Vagina (tissue), 2 donors: ENCODE measurements around the gene GNRH2. TPM values are rescaled to one million over a fixed set of nuclear protein-coding genes. Genes with fewer than 3 reads are reported as not detected.

Experiments
- DNase-seq, 2 donors: peaks; one replicate each; pipeline ENCODE4 v3.0.0-alpha.2; 2017; ENCODE audit errors: extremely low spot score in 2 of 2
- H3K27ac ChIP-seq: fragments of 200-600 bp; sonication (generic); one replicate; pipeline ENCODE4 v1.5.1; 2019
- H3K27me3 ChIP-seq: fragments of 200-600 bp; sonication (generic); one replicate; pipeline ENCODE4 v1.5.1; 2019
- H3K36me3 ChIP-seq, 2 donors: fragments of 200-600 bp; sonication (generic); one replicate each; pipeline ENCODE4 v1.5.1; 2017 to 2019
- H3K4me1 ChIP-seq: fragments of 200-600 bp; sonication (generic); one replicate; pipeline ENCODE4 v1.5.1; 2019
- H3K4me3 ChIP-seq, 2 donors: fragments of 200-600 bp; sonication (generic); 1 replicate in 1 of 2; 2 replicates in 1 of 2; pipeline ENCODE4 v1.5.1; 2016 to 2019
- H3K9me3 ChIP-seq: fragments of 200-600 bp; sonication (generic); one replicate; pipeline ENCODE4 v1.5.1; 2019
- CTCF ChIP-seq, 3 experiments: fragments of 450-650 bp in 2 of 3; fragments of 200-600 bp in 1 of 3; sonication (generic) in 1 of 3; IDR thresholded peaks; one replicate each; pipeline ENCODE4 v1.5.1; 2017 to 2019; ENCODE audit warnings: antibody characterized with exemption in 3 of 3, mild to moderate bottlenecking in 2 of 3, moderate library complexity in 2 of 3
- POLR2A ChIP-seq, 2 donors: fragments of 450-650 bp; IDR thresholded peaks; one replicate each; pipeline ENCODE4 v1.6.1; 2017; ENCODE audit warnings: antibody characterized with exemption in 2 of 2, mild to moderate bottlenecking in 2 of 2, moderate library complexity in 2 of 2
- POLR2AphosphoS5 ChIP-seq, 2 donors: sonication (generic); formaldehyde crosslinking; IDR thresholded peaks; one replicate each; pipeline ENCODE4 v1.9.0; 2017; ENCODE audit warnings: antibody characterized with exemption in 2 of 2, mild to moderate bottlenecking in 2 of 2, low read depth in 1 of 2; ENCODE audit not compliant: insufficient read depth in 1 of 2
- intact Hi-C: fragments of 100-400 bp; cut with DNase I; formaldehyde crosslinking; loops from one replicate; pipeline ENCODE4 v1.15.1; 2023
- total RNA-seq: library from RNA; depleted of rRNA; stranded (reverse); fragments of >200 nt; gene quantifications from one replicate; pipeline ENCODE4 v1.2.3, GENCODE V29; 2016

The GNRH2 gene
- total RNA-seq, 1 donor from 2014 or later, result not detected

- H3K36me3 ChIP-seq, result peaks cover 0 to 62% of the 10 kb centered on the region in 2 donors
- no peak for DNase-seq
- TF ChIP-seq CTCF (IDR thresholded peaks at IDR 0.05) (no peak), POLR2A (IDR thresholded peaks at IDR 0.05) (no peak), POLR2AphosphoS5 (IDR thresholded peaks at IDR 0.05; ENCODE audit: insufficient read depth in 1 of 2, low read depth in 1 of 2) (no peak)
Measured at GRCh38 chr20:3031524-3032147, 11.8 kb upstream of the GNRH2 start.

GRCh38 chr20:3032624-3033023 lies 10.8 kb upstream of the GNRH2 start:
- no peak overlapping the region for H3K27ac ChIP-seq
- no peaks in the 10 kb centered on the region for H3K9me3 ChIP-seq
- no peaks in the 10 kb centered on the region for H3K27me3 ChIP-seq
- no peak overlapping the region for H3K4me3 ChIP-seq
- H3K4me1 ChIP-seq, result no peaks in the 10 kb centered on the region
- TF ChIP-seq POLR2A (IDR thresholded peaks at IDR 0.05) (no peak), POLR2AphosphoS5 (IDR thresholded peaks at IDR 0.05; ENCODE audit: insufficient read depth in 1 of 2, low read depth in 1 of 2) (no peak), CTCF (IDR thresholded peaks at IDR 0.05) (no peak)
- DNase-seq, result no peak
- intact Hi-C loops, result no loop called here
- H3K36me3 ChIP-seq, result peaks cover 0 to 62% of the 10 kb centered on the region in 2 donors

More at GRCh38 chr20:3031524-3032147, 11.8 kb upstream of the GNRH2 start:
- Histone ChIP-seq H3K4me3 (no peak overlapping the region), H3K27ac (no peak overlapping the region), H3K27me3 (no peaks in the 10 kb centered on the region), H3K4me1 (no peaks in the 10 kb centered on the region), H3K9me3 (no peaks in the 10 kb centered on the region)
- intact Hi-C loops, result no loop called here

- H3K36me3 ChIP-seq, result peaks cover 0 to 53% of the 10 kb centered on the region in 2 donors
Measured at GRCh38 chr20:3037654-3038053, 5.8 kb upstream of the GNRH2 start.

GRCh38 chr20:3038454-3038853 lies 5.0 kb upstream of the GNRH2 start:
- no peak for DNase-seq
- intact Hi-C loops, result no loop called here
- TF ChIP-seq POLR2A (IDR thresholded peaks at IDR 0.05) (no peak), POLR2AphosphoS5 (IDR thresholded peaks at IDR 0.05; ENCODE audit: insufficient read depth in 1 of 2, low read depth in 1 of 2) (no peak), CTCF (IDR thresholded peaks at IDR 0.05) (no peak)
- H3K27ac ChIP-seq, result no peak overlapping the region
- no peaks in the 10 kb centered on the region for H3K27me3 ChIP-seq
- H3K36me3 ChIP-seq, result peaks cover 0 to 53% of the 10 kb centered on the region in 2 donors
- peaks cover 19% of the 10 kb centered on the region for H3K4me1 ChIP-seq
- H3K9me3 ChIP-seq, result no peaks in the 10 kb centered on the region
- no peak overlapping the region for H3K4me3 ChIP-seq

More at GRCh38 chr20:3037654-3038053, 5.8 kb upstream of the GNRH2 start:
- no peak for DNase-seq
- H3K4me3 ChIP-seq, result no peak overlapping the region
- no peaks in the 10 kb centered on the region for H3K9me3 ChIP-seq
- TF ChIP-seq POLR2AphosphoS5 (IDR thresholded peaks at IDR 0.05; ENCODE audit: insufficient read depth in 1 of 2, low read depth in 1 of 2) (no peak), POLR2A (IDR thresholded peaks at IDR 0.05) (no peak)
- peaks cover 12% of the 10 kb centered on the region for H3K4me1 ChIP-seq
- H3K27ac ChIP-seq, result no peak overlapping the region
- no peaks in the 10 kb centered on the region for H3K27me3 ChIP-seq
- intact Hi-C loops, result no loop called here

GRCh38 chr20:3039426-3039825 lies 4.0 kb upstream of the GNRH2 start:
- peaks cover 0 to 53% of the 10 kb centered on the region in 2 donors for H3K36me3 ChIP-seq
- intact Hi-C loops, result no loop called here

More at GRCh38 chr20:3039426-3039825, 4.0 kb upstream of the GNRH2 start:
- Histone ChIP-seq H3K27ac (no peak overlapping the region), H3K9me3 (no peaks in the 10 kb centered on the region), H3K4me1 (peaks cover 20% of the 10 kb centered on the region), H3K4me3 (no peak overlapping the region), H3K27me3 (no peaks in the 10 kb centered on the region)
- no peak for DNase-seq
- TF ChIP-seq CTCF (IDR thresholded peaks at IDR 0.05) (no peak), POLR2A (IDR thresholded peaks at IDR 0.05) (no peak), POLR2AphosphoS5 (IDR thresholded peaks at IDR 0.05; ENCODE audit: insufficient read depth in 1 of 2, low read depth in 1 of 2) (no peak)
